HG03460 (cell line): Measurements from ENCODE around the gene MAP3K7.

ENCODE experiments used
- ATAC-seq: cut with Tn5 transposase; IDR thresholded peaks from one replicate; pipeline ENCODE4 v1.9.1; 2021; ENCODE audit not compliant: unreplicated experiment

Gene MAP3K7

DNA sequence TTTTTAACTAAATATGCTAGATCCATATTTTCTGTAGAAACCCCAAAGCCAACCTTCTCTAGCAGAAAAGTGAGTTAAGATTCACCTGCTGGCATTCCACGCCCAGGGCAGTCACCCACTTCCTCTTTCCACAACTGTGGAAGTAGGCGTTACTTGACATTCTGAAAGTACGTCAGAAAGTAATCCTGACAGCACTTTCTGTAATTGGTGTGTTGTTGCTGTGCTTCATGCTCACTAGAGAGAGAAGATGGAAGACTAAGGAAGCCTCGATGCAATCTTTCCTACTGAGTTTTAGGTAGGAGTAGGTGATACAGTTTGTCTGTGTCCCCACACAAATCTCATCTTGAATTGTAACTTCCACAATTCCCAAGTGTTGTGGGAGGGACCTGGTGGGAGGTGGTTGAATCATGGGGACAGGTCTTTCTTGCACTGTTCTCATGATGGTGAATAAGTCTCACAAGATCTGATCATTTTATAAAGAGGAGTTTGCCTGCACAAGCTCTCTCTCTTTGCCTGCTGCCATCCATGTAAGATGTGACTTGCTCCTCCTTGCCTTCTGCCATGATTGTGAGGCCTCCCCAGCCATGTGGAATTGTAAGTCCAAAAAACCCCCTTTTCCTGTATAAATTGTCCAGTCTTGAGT, 101.1 kb downstream of the MAP3K7 start:
- ATAC-seq, result no peak

GRCh38 chr6:90484903-90485302, 102.0 kb downstream of the MAP3K7 start:
- ATAC-seq, result no peak

GRCh38 chr6:90484385-90484784, 102.5 kb downstream of the MAP3K7 start:
- no peak for ATAC-seq

- ATAC-seq, result no peak
Observed at GRCh38 chr6:90483956-90484355, 102.9 kb downstream of the MAP3K7 start.

- no peak for ATAC-seq
Observed at GRCh38 chr6:90483116-90483839, 103.6 kb downstream of the MAP3K7 start.

- no peak for ATAC-seq
Observed at GRCh38 chr6:90480666-90481065, 106.2 kb downstream of the MAP3K7 start.

- no peak for ATAC-seq
Observed at GRCh38 chr6:90479603-90479926, 107.3 kb downstream of the MAP3K7 start.

DNA sequence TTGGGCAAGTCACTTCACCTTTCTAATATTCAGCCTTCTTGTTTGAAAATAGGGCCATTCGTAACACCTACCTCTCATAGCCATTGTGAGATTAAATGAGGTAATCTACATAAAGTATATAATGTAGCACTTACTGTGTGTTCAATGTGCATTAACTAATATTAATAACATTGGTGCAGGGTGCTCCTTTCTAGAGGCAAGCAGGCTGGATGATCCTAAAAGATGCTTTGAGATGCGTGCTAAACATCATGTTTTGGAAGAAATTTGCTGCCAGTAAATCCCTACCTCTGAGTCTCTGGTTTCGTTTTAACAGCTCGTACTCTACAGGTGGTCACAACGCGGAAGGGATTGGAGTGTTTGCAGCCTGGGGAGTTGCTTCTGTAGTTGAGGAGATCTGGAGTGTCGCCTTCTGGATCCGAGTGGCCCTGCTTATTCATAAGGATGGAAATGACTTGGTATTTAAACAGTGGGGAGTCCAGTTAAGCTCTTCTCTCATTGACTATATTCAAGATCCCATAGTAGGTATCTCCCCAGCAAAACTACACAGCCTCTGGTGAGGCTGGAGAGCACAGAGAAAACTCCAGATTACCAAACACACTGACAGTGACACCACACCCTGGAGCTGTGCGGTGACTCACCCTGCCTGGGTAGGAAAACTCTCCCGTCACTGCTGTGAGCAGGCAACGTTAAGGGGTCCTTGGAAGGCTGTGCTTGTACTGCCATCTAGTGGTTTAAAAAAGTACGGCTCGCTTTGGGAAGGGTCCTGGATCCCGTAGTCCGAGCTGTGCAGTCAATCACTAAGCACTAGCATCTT, 107.9 kb downstream of the MAP3K7 start:
- peak; percentile 87 for ATAC-seq

DNA sequence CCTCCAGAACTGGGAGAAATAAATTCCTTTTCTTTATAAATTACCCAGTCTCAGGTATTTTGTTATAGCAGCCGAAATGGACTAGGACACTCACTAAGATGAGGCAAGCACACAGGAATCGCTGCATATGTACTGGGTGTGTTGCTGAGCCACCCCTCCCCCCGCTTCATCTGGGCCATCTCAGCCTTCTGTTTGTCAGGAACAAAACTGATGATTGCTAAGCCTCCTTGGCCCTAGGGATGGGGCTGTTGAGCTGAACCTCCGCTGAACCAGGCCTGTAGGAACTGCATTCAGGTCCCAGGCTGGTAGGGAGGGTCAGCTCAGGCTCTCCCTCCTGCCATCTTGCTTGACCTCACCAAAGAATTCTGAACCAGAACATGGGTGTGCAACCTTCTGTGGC, 108.6 kb downstream of the MAP3K7 start:
- ATAC-seq, result no peak

GRCh38 chr6:90477366-90477765, 109.5 kb downstream of the MAP3K7 start:
- no peak for ATAC-seq

DNA sequence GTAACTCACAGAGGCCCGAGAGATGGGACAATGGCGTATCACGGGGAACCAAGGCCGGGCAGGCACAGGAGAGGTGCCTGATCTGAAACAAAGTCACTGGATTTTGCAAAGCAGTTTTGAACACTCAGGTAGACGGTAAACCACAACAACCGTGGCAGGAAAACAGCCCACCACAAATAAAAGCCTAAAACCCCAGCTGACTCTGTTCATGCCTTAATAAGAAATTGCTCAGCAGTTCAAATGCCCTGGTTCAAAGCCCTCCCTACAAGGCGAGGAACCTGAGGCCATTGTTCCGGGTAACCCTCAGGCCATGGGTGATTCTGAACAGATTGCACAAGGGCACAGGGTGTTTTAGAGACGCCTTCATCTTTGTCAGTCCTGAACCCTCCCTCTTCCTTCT, 114.2 kb downstream of the MAP3K7 start:
- no peak for ATAC-seq

- no peak for ATAC-seq
Observed at GRCh38 chr6:90471263-90471662, 115.6 kb downstream of the MAP3K7 start.

DNA sequence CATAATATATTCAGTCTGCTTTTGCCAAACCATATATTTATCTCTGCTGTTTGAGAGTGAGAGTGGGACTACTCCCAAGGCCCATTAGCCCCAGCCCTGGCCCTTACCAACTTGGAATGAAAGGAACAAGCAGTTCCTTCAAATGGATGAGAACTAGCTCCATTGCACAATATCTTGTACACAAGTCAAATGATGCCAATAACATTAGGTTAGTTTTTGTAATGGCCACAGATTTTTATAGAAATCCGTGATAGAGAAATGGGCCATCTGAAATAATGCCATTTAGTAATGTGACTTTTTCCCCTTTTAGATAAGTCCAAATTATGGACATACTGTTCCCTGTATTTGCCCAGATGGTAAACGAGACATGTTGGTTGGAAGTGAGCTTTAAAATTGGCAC, 117.0 kb downstream of the MAP3K7 start:
- no peak for ATAC-seq

DNA sequence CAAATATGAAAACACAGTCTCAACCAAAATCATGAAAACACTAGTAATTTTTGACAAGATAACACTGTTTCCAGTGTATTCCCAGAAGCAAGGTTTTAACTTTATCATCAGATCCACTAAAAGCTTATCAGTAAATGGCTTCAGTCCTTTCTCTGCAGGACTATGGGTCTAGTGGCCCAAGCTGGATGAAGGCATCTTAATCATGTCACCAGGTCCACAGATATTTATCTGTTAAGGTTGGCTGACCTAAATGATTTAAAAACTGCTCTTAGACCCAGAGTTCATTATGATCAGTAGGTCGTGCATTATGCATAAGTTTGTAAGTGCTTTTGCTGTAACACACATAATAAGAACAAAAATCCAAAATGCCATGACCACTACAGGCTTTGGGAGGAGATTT, 118.0 kb downstream of the MAP3K7 start:
- ATAC-seq, result no peak

- ATAC-seq, result no peak
Observed at GRCh38 chr6:90468080-90468479, 118.8 kb downstream of the MAP3K7 start.

- no peak for ATAC-seq
Observed at GRCh38 chr6:90467546-90467945, 119.3 kb downstream of the MAP3K7 start.

GRCh38 chr6:90466154-90466940, 120.5 kb downstream of the MAP3K7 start:
- no peak for ATAC-seq

DNA sequence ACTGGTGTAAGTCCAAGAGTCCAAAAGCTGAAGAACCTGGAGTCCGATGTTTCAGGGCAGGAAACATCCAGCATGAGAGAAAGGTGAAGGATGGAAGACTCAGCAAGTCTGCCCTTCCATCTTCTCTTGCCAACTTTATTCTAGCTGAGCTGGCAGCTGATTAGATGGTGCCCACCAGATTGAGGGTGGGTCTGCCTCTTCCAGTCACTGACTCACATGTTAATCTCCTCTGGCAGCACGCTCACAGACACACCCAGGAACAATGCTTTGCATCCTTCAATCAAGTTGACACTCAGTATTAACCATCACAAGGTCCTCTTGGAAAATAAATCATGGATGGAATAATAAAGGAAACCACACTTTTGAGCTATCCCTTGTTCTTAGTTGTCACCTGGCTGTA, 121.2 kb downstream of the MAP3K7 start:
- no peak for ATAC-seq

- ATAC-seq, result no peak
Observed at GRCh38 chr6:90464507-90464906, 122.4 kb downstream of the MAP3K7 start.

- no peak for ATAC-seq
Observed at GRCh38 chr6:90463874-90464273, 123.0 kb downstream of the MAP3K7 start.
